Measurements from ENCODE around the gene LEPROT. TPM values are rescaled to one million over a fixed set of nuclear protein-coding genes. Genes with fewer than 3 reads are reported as not detected.
A peak's percentile ranks its signal among the peaks of the same experiment; 100 is the strongest.

The LEPROT gene
- total RNA-seq, 1 experiment from 2014 or later, result 25.7 TPM

- Histone ChIP-seq H3K9ac (ENCODE audit: low read length) (peak overlapping the region; percentile 29), H3K9me3 (ENCODE audit: control insufficient read depth in 1 of 2, insufficient read depth in 1 of 2, low read depth in 1 of 2, low read length in 2 of 2) (no peaks in the 10 kb centered on the region), H3K9me2 (ENCODE audit: insufficient read depth) (no peaks in the 10 kb centered on the region), H3K27me3 (ENCODE audit: insufficient read depth, low read length) (no peaks in the 10 kb centered on the region), H2AFZ (ENCODE audit: low read depth, low read length, poor library complexity, severe bottlenecking) (no peak overlapping the region), H3K27ac (ENCODE audit: low read depth, low read length) (peak overlapping the region; percentile 36; the same call in 1 of the 2 replicates), H3K36me3 (ENCODE audit: control insufficient read depth in 1 of 2, insufficient read depth in 2 of 2, low read length in 2 of 2) (peaks cover 0 to 3% of the 10 kb centered on the region in 2 experiments; a peak in 1 of 4 replicates), H3K4me3 (replicated peaks in 1 of 2; ENCODE audit: low read depth in 1 of 2, low read length in 2 of 2) (peak overlapping the region in 1 of 2 experiments; percentile 4; a peak in 1 of 4 replicates), H3K79me2 (ENCODE audit: insufficient read depth, low read length) (peaks cover 43% of the 10 kb centered on the region), H3K4me2 (ENCODE audit: low read length) (peak overlapping the region; percentile 87), H4K20me1 (ENCODE audit: insufficient read depth) (no peaks in the 10 kb centered on the region), H3K4me1 (ENCODE audit: control insufficient read depth in 1 of 2, insufficient read depth in 2 of 2, low read length in 2 of 2) (peaks cover 26 to 66% of the 10 kb centered on the region in 2 experiments)
- ATAC-seq (peak; percentile 49), DNase-seq (ENCODE audit: low read depth, low spot score) (no peak)
- ChIA-PET RAD21 (ENCODE audit: low non-redundant PET in 1 of 2, low total read pairs in 2 of 2, uncharacterized antibody in 2 of 2, unreplicated experiment in 2 of 2) (no interaction called here), CTCF (no interaction called here), POLR2A (no interaction called here)
- TF ChIP-seq TCF7L2 (IDR thresholded peaks at IDR 0.05; ENCODE audit: borderline replicate concordance, extremely low read depth, insufficient read depth, insufficient read length), result no peak
- TF ChIP-seq JUND (IDR thresholded peaks at IDR 0.05), result peak; percentile 62
- TF ChIP-seq ATF3 (IDR thresholded peaks at IDR 0.05), result no peak
- peak; percentile 62 for TF ChIP-seq FOSL1 (IDR thresholded peaks at IDR 0.05; ENCODE audit: low read depth)
- peak; percentile 25; the same call in 1 of the 2 replicates for TF ChIP-seq SP1 (IDR thresholded peaks at IDR 0.05; ENCODE audit: low read depth)
- 0 out of 2 replicates have a peak, but pooled peaks have one; percentile 24 for TF ChIP-seq CBX3 (IDR thresholded peaks at IDR 0.05; ENCODE audit: low read depth)
- peak; percentile 40; the same call in 1 of the 2 replicates for TF ChIP-seq MAX (IDR thresholded peaks at IDR 0.05)
- intact Hi-C loops (cut with micrococcal nuclease), result loop anchor here (10.0 kb wide), 3 partner anchors 191 to 819 kb away; no protein-coding TSS in a partner anchor
- no TSS peak for BruUV-seq (replicated peaks)
Observed at GRCh38 chr1:65425697-65426096, 5.2 kb downstream of the LEPROT start.

- ATAC-seq (no peak), DNase-seq (ENCODE audit: low read depth, low spot score) (no peak)
- H3K36me3 ChIP-seq (ENCODE audit: control insufficient read depth in 1 of 2, insufficient read depth in 2 of 2, low read length in 2 of 2), result peaks cover 0 to 3% of the 10 kb centered on the region in 2 experiments; a peak in 2 of 4 replicates
- ChIA-PET RAD21 (ENCODE audit: low non-redundant PET in 1 of 2, low total read pairs in 2 of 2, uncharacterized antibody in 2 of 2, unreplicated experiment in 2 of 2) (no interaction called here), POLR2A (interaction anchor here (1.3 kb wide), 1 partner anchor 9 kb away, joined by 3 read pairs; the partner anchor contains the start of genes LEPR and LEPROT), CTCF (interaction anchor here (2.8 kb wide), 1 partner anchor 9 kb away, joined by 13 read pairs; the partner anchor contains the start of genes LEPR and LEPROT)
- no peak overlapping the region for H2AFZ ChIP-seq (ENCODE audit: low read depth, low read length, poor library complexity, severe bottlenecking)
- no peak overlapping the region for H3K27ac ChIP-seq (ENCODE audit: low read depth, low read length)
- peaks cover 11% of the 10 kb centered on the region for H3K79me2 ChIP-seq (ENCODE audit: insufficient read depth, low read length)
- H3K9ac ChIP-seq (ENCODE audit: low read length), result no peak overlapping the region
- intact Hi-C loops (cut with micrococcal nuclease), result loop anchor here (10.0 kb wide), 3 partner anchors 194 to 816 kb away; no protein-coding TSS in a partner anchor
- peak overlapping the region; percentile 44; the same call in 1 of the 2 replicates for H3K4me2 ChIP-seq (ENCODE audit: low read length)
- H3K4me1 ChIP-seq (ENCODE audit: control insufficient read depth in 1 of 2, insufficient read depth in 2 of 2, low read length in 2 of 2), result peaks cover 16 to 38% of the 10 kb centered on the region in 2 experiments
- H3K9me3 ChIP-seq (ENCODE audit: control insufficient read depth in 1 of 2, insufficient read depth in 1 of 2, low read depth in 1 of 2, low read length in 2 of 2), result no peaks in the 10 kb centered on the region
- H3K4me3 ChIP-seq (replicated peaks in 1 of 2; ENCODE audit: low read depth in 1 of 2, low read length in 2 of 2), result no peak overlapping the region
- BruUV-seq (replicated peaks), result no TSS peak
- no peaks in the 10 kb centered on the region for H4K20me1 ChIP-seq (ENCODE audit: insufficient read depth)
- H3K9me2 ChIP-seq (ENCODE audit: insufficient read depth), result no peaks in the 10 kb centered on the region
- H3K27me3 ChIP-seq (ENCODE audit: insufficient read depth, low read length), result no peaks in the 10 kb centered on the region
- no peak for TF ChIP-seq POLR2A (IDR thresholded peaks at IDR 0.05; ENCODE audit: borderline replicate concordance, extremely low read depth, insufficient read depth, insufficient read length)
- TF ChIP-seq POLR2AphosphoS5 (IDR thresholded peaks at IDR 0.05; ENCODE audit: low read depth, low read length), result no peak
- TF ChIP-seq ZFX (IDR thresholded peaks at IDR 0.05), result no peak
- no peak for TF ChIP-seq FOSL1 (IDR thresholded peaks at IDR 0.05; ENCODE audit: low read depth)
- TF ChIP-seq SIN3A (IDR thresholded peaks at IDR 0.05; ENCODE audit: low read depth), result no peak
- no peak for TF ChIP-seq MAX (IDR thresholded peaks at IDR 0.05)
- no peak for TF ChIP-seq SRF (IDR thresholded peaks at IDR 0.05; ENCODE audit: low read depth)
- TF ChIP-seq EGR1 (IDR thresholded peaks at IDR 0.05; ENCODE audit: low read depth), result no peak
- TF ChIP-seq ZNF274 (IDR thresholded peaks at IDR 0.05; ENCODE audit: low read depth, low read length), result no peak
- TF ChIP-seq YY1 (IDR thresholded peaks at IDR 0.05; ENCODE audit: extremely low read depth, insufficient replicate concordance, low read depth, low read length), result no peak
- no peak for TF ChIP-seq CBX3 (IDR thresholded peaks at IDR 0.05; ENCODE audit: low read depth)
- TF ChIP-seq TCF7L2 (IDR thresholded peaks at IDR 0.05; ENCODE audit: borderline replicate concordance, extremely low read depth, insufficient read depth, insufficient read length), result no peak
- TF ChIP-seq CEBPB (IDR thresholded peaks at IDR 0.05; ENCODE audit: low read depth), result no peak
- TF ChIP-seq ELF1 (IDR thresholded peaks at IDR 0.05; ENCODE audit: borderline replicate concordance, low read depth), result no peak
- no peak for TF ChIP-seq EZH2phosphoT487 (IDR thresholded peaks at IDR 0.05; ENCODE audit: borderline replicate concordance)
- no peak for TF ChIP-seq JUND (IDR thresholded peaks at IDR 0.05)
Observed at GRCh38 chr1:65429078-65429477, 8.6 kb downstream of the LEPROT start.
